Measurements from ENCODE around the gene BRSK1. TPM values are rescaled to one million over a fixed set of nuclear protein-coding genes. Genes with fewer than 3 reads are reported as not detected.

BRSK1 gene
- total RNA-seq, 1 donor from 2014 or later, result 0.55 TPM

- DNase-seq (ENCODE audit: low spot score) (no peak), ATAC-seq (no peak)
Observed at GRCh38 chr19:55350620-55351315, 67.0 kb downstream of the BRSK1 start.

- DNase-seq (ENCODE audit: low spot score) (no peak), ATAC-seq (no peak)
Observed at GRCh38 chr19:55352040-55352439, 68.2 kb downstream of the BRSK1 start.

- no peak for ATAC-seq
- no peak for DNase-seq (ENCODE audit: low spot score)
Observed at GRCh38 chr19:55352549-55353145, 68.8 kb downstream of the BRSK1 start.

GRCh38 chr19:55353356-55353802 is 69.6 kb downstream of the BRSK1 start:
- no peak for ATAC-seq

GRCh38 chr19:55353803-55354697 is 70.3 kb downstream of the BRSK1 start:
- ATAC-seq (peak; percentile 83), DNase-seq (ENCODE audit: low spot score) (no peak)

More at GRCh38 chr19:55353356-55353802, 69.6 kb downstream of the BRSK1 start:
- DNase-seq (ENCODE audit: low spot score), result no peak

- DNase-seq (ENCODE audit: low spot score) (no peak), ATAC-seq (no peak)
Observed at GRCh38 chr19:55354698-55355212, 71.0 kb downstream of the BRSK1 start, which contains the start of gene COX6B2. Gene COX6B2 (minus strand): TSS chr19:55354719. CDS start chr19:55354521, 198 bp downstream.

- DNase-seq (ENCODE audit: low spot score) (no peak), ATAC-seq (no peak)
Observed at GRCh38 chr19:55355213-55355821, 71.5 kb downstream of the BRSK1 start.

GRCh38 chr19:55358493-55358892 is 74.7 kb downstream of the BRSK1 start:
- DNase-seq (ENCODE audit: low spot score), result no peak
- no peak for ATAC-seq

- ATAC-seq (no peak), DNase-seq (ENCODE audit: low spot score) (no peak)
Observed at GRCh38 chr19:55358943-55359908, 75.4 kb downstream of the BRSK1 start.

GRCh38 chr19:55360902-55361301 is 77.1 kb downstream of the BRSK1 start:
- DNase-seq (ENCODE audit: low spot score) (no peak), ATAC-seq (no peak)

Other genes starting within 250 kb of the BRSK1 start
- not detected for gene GP6, start 245.7 kb upstream of the BRSK1 start, total RNA-seq
- 9.7 TPM for gene RDH13, start 220.8 kb upstream of the BRSK1 start, total RNA-seq
- gene EPS8L1, start 208.1 kb upstream of the BRSK1 start, total RNA-seq, result 0.53 TPM
- 46.5 TPM for gene PPP1R12C, start 166.4 kb upstream of the BRSK1 start, total RNA-seq
- gene TNNT1, start 134.8 kb upstream of the BRSK1 start, total RNA-seq, result 0.18 TPM
- gene TNNI3, start 126.3 kb upstream of the BRSK1 start, total RNA-seq, result not detected
- gene DNAAF3, start 117.4 kb upstream of the BRSK1 start, total RNA-seq, result 0.63 TPM
- 0.20 TPM for gene SYT5, start 103.7 kb upstream of the BRSK1 start, total RNA-seq
- gene PTPRH, start 74.5 kb upstream of the BRSK1 start, total RNA-seq, result 6.3 TPM
- gene TMEM86B, start 55.2 kb upstream of the BRSK1 start, total RNA-seq, result 15.5 TPM
- gene PPP6R1, start 25.0 kb upstream of the BRSK1 start, total RNA-seq, result 30.3 TPM
- 15.7 TPM for gene HSPBP1, start 3.9 kb upstream of the BRSK1 start, total RNA-seq
- 1.2 TPM for gene TMEM150B, start 41.3 kb downstream of the BRSK1 start, total RNA-seq
- 4.5 TPM for gene KMT5C, start 55.9 kb downstream of the BRSK1 start, total RNA-seq
- not detected for gene COX6B2, start 70.7 kb downstream of the BRSK1 start, total RNA-seq
- gene GARIN5B, start 79.3 kb downstream of the BRSK1 start, total RNA-seq, result not detected
- not detected for gene IL11, start 86.5 kb downstream of the BRSK1 start, total RNA-seq
- gene TMEM190, start 92.8 kb downstream of the BRSK1 start, total RNA-seq, result not detected
- 26.6 TPM for gene TMEM238, start 100.3 kb downstream of the BRSK1 start, total RNA-seq
- gene RPL28, start 101.9 kb downstream of the BRSK1 start, total RNA-seq, result 515 TPM
- 5.6 TPM for gene UBE2S, start 123.8 kb downstream of the BRSK1 start, total RNA-seq
- gene SHISA7, start 159.3 kb downstream of the BRSK1 start, total RNA-seq, result not detected
- gene ISOC2, start 177.6 kb downstream of the BRSK1 start, total RNA-seq, result 105 TPM
- not detected for gene C19orf85, start 180.8 kb downstream of the BRSK1 start, total RNA-seq
- 5.3 TPM for gene ZNF628, start 192.6 kb downstream of the BRSK1 start, total RNA-seq
- 4.6 TPM for gene NAT14, start 201.2 kb downstream of the BRSK1 start, total RNA-seq
- 0.81 TPM for gene SSC5D, start 204.4 kb downstream of the BRSK1 start, total RNA-seq